H1 (cell line): ENCODE results near the gene CDC7. TPM values are rescaled to one million over a fixed set of nuclear protein-coding genes. Genes with fewer than 3 reads are reported as not detected.

Experiments used
- CBX5 ChIP-seq: fragments of 300-800, 300-1000 bp; sonication (generic); IDR thresholded peaks from 2 replicates; pipeline ENCODE4 v1.7.1; 2016; ENCODE audit warnings: antibody characterized with exemption, low read length, low read depth
- CTBP2 ChIP-seq: IDR thresholded peaks from 2 replicates; pipeline ENCODE4 v1.7.0; 2011; ENCODE audit warnings: borderline replicate concordance, mild to moderate bottlenecking, moderate library complexity, mixed read lengths, low read length; ENCODE audit not compliant: insufficient read depth, insufficient read length
- EP300 ChIP-seq, 2 experiments: IDR thresholded peaks; 1 replicate in 1 of 2; 2 replicates in 1 of 2; pipeline ENCODE4 v1.6.1; 2011 to 2012; ENCODE audit warnings: low read depth in 2 of 2, low read length in 2 of 2, mild to moderate bottlenecking in 2 of 2, borderline replicate concordance in 1 of 2, inconsistent platforms in 1 of 2, moderate library complexity in 1 of 2
- SAP30 ChIP-seq: fragments of 300-600 bp; sonication (generic); IDR thresholded peaks from 2 replicates; pipeline ENCODE4 v1.7.1; 2012; ENCODE audit warnings: low read length, moderate library complexity, mild to moderate bottlenecking, inconsistent platforms; ENCODE audit not compliant: insufficient read depth, insufficient replicate concordance
- SUZ12 ChIP-seq: fragments of 200-600 bp; sonication (generic); IDR thresholded peaks from 2 replicates; pipeline ENCODE4 v1.6.1; 2012; ENCODE audit warnings: mild to moderate bottlenecking, inconsistent platforms, low read length, moderate library complexity, mixed read lengths
- polyA plus RNA-seq, 7 experiments: library from polyadenylated mRNA; depleted of rRNA in 3 of 7; stranded (reverse) in 5 of 7; unstranded in 2 of 7; fragments of >200 nt in 5 of 7; fragments of 200-250 nt in 2 of 7; gene quantifications; 1 replicate in 5 of 7; 2 replicates in 1 of 7; 4 replicates in 1 of 7; pipeline versions ENCODE4 v1.2.1 to v1.2.3, GENCODE V29; 2011 to 2013; ENCODE audit warnings: missing spikeins in 2 of 7, mixed read lengths in 2 of 7
- total RNA-seq: library from RNA; stranded (reverse); fragmentation: NEBNext Ultra II Directional; extraction: Animal tissue kit (Norgen Biotek cat#: 25700); gene quantifications from 2 replicates; pipeline ENCODE4 v1.2.1, GENCODE V29; 2021
- TF ChIP-seq, protein P1 (sequence below): IDR thresholded peaks from 2 replicates; pipeline ENCODE4 v1.6.1; 2011; ENCODE audit warnings: low read length, improper control_type of control experiment

Gene CDC7
- total and polyA plus RNA-seq, 2 of the 8 experiments (the other 6 are each of a cell fraction or from before 2014, with no cell fraction given) = 12.2 to 34.4 TPM

DNA sequence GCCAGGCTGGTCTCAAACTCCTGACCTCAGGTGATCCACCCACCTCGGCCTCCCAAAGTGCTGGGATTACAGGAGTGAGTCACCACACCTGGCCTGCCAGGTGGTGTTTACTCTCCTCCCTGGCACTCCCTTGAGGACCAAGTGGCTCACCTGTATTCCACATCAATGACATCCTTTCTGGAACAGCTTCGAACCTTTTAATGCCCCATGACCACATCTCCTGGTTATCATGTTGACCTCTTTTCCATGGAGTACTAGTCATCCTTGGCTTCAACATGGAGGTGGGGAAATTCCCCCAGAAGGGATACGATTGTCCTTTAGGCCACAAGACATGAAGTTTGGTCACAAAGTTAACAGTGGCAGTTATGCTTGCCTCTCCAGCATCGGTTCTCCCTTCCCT lies 66.9 kb downstream of the CDC7 start (continued):
- TF ChIP-seq CBX5 (no peak), SUZ12 (no peak), EP300 (IDR thresholded peaks at IDR 0.05; ENCODE audit: borderline replicate concordance in 1 of 2, low read depth in 2 of 2, low read length in 2 of 2) (no peak), CTBP2 (no peak), SAP30 (no peak)
- TF ChIP-seq, protein P1, sequence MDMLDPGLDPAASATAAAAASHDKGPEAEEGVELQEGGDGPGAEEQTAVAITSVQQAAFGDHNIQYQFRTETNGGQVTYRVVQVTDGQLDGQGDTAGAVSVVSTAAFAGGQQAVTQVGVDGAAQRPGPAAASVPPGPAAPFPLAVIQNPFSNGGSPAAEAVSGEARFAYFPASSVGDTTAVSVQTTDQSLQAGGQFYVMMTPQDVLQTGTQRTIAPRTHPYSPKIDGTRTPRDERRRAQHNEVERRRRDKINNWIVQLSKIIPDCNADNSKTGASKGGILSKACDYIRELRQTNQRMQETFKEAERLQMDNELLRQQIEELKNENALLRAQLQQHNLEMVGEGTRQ = no peak
